ENCODE results near the gene BCL2L2. TPM values are rescaled to one million over a fixed set of nuclear protein-coding genes. Genes with fewer than 3 reads are reported as not detected.

BCL2L2 gene
- total and polyA plus RNA-seq, 2 donors = 5.5 to 20.6 TPM

DNA sequence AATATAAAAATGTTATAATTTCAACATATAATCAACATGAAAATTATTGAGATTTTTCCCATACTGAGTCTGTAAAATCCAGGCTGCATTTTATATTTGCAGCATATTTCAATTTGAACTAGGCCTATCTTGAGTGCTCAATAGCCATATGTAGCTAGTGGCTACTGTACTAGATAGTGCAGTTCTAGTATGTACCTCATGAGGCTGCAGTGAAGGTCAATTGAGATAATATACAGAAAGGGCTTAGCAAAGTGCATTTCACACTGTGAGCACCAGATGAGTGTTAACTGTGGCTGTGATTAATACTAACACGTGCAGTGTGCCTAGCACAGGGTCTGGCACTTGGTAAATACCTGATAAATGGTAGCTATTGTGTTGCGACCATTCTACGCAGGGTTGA lies 51.4 kb downstream of the BCL2L2 start:
- Histone ChIP-seq H3K27me3 (ENCODE audit: control insufficient read depth in 2 of 2, insufficient read depth in 1 of 2, low read length in 1 of 2) (peaks cover 18 to 60% of the 10 kb centered on the region in 2 donors), H3K27ac (ENCODE audit: low read depth in 1 of 2, low read length in 1 of 2) (no peak overlapping the region), H3K4me1 (ENCODE audit: control insufficient read depth in 2 of 2, insufficient read depth in 2 of 2, low read length in 2 of 2) (no peaks in the 10 kb centered on the region), H3K4me3 (ENCODE audit: low read length in 2 of 2) (no peak overlapping the region), H3K36me3 (ENCODE audit: control insufficient read depth in 2 of 2, insufficient read depth in 2 of 2, low read length in 1 of 2) (no peaks in the 10 kb centered on the region), H3K9me3 (ENCODE audit: control insufficient read depth in 2 of 2, insufficient read depth in 1 of 2, low read length in 1 of 2) (no peaks in the 10 kb centered on the region)
- WGBS = 95% methylated on average over 3 of the region's 3 CpGs
- no peak for DNase-seq (ENCODE audit: low read depth in 6 of 9, low spot score in 9 of 9)

DNA sequence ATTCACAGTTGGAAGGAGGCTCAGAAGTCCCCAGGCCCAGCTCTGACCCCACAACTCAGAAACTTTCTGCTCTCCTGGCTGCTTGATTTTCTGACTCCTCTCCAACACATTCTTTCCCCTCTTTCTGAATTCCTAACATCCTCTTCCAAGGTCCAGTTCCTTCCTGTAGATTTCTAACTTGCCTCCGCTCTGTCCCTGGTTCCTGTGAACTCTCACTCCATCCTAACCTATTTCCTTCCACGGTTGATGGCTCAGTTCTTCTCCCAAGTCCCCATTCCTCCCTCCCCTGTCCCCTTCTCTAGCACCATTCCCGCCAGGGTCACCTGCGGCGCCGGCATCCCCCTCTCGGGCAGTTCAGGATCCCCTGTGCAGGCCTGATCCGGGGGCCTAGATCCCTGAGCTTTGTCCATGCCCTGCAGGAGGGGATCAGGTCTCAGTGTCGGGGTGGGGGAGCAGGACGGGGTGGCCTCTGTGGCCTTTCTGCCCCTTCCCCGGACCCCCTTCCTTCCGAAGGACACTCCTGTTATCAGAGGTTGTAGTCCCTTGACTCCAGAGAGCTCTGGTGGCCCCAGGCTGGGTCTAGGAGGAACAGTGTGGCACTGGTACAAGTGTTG lies 52.0 kb downstream of the BCL2L2 start:
- no peaks in the 10 kb centered on the region for H3K9me3 ChIP-seq (ENCODE audit: control insufficient read depth in 2 of 2, insufficient read depth in 1 of 2, low read length in 1 of 2)
- H3K27ac ChIP-seq (ENCODE audit: low read depth in 1 of 2, low read length in 1 of 2) = no peak overlapping the region
- DNase-seq (ENCODE audit: low read depth in 6 of 9, low spot score in 9 of 9) = no peak
- WGBS = 95% methylated on average over 12 of the region's 12 CpGs
- no peak overlapping the region for H3K4me3 ChIP-seq (ENCODE audit: low read length in 2 of 2)
- no peaks in the 10 kb centered on the region for H3K4me1 ChIP-seq (ENCODE audit: control insufficient read depth in 2 of 2, insufficient read depth in 2 of 2, low read length in 2 of 2)
- H3K36me3 ChIP-seq (ENCODE audit: control insufficient read depth in 2 of 2, insufficient read depth in 2 of 2, low read length in 1 of 2) = no peaks in the 10 kb centered on the region
- H3K27me3 ChIP-seq (ENCODE audit: control insufficient read depth in 2 of 2, insufficient read depth in 1 of 2, low read length in 1 of 2) = peaks cover 20 to 60% of the 10 kb centered on the region in 2 donors

- Histone ChIP-seq H3K9me3 (ENCODE audit: control insufficient read depth in 2 of 2, insufficient read depth in 1 of 2, low read length in 1 of 2) (no peaks in the 10 kb centered on the region), H3K4me3 (ENCODE audit: low read length in 2 of 2) (no peak overlapping the region), H3K27ac (ENCODE audit: low read depth in 1 of 2, low read length in 1 of 2) (no peak overlapping the region), H3K27me3 (ENCODE audit: control insufficient read depth in 2 of 2, insufficient read depth in 1 of 2, low read length in 1 of 2) (peaks cover 20 to 60% of the 10 kb centered on the region in 2 donors), H3K4me1 (ENCODE audit: control insufficient read depth in 2 of 2, insufficient read depth in 2 of 2, low read length in 2 of 2) (no peaks in the 10 kb centered on the region), H3K36me3 (ENCODE audit: control insufficient read depth in 2 of 2, insufficient read depth in 2 of 2, low read length in 1 of 2) (no peaks in the 10 kb centered on the region)
- 92% methylated on average over 11 of the region's 11 CpGs for WGBS
- no peak for DNase-seq (ENCODE audit: low read depth in 6 of 9, low spot score in 9 of 9)
Measured at GRCh38 chr14:23359167-23359626, 52.6 kb downstream of the BCL2L2 start.

- no peak overlapping the region for H3K4me3 ChIP-seq (ENCODE audit: low read length in 2 of 2)
Measured at GRCh38 chr14:23359722-23360447, 53.3 kb downstream of the BCL2L2 start.

DNA sequence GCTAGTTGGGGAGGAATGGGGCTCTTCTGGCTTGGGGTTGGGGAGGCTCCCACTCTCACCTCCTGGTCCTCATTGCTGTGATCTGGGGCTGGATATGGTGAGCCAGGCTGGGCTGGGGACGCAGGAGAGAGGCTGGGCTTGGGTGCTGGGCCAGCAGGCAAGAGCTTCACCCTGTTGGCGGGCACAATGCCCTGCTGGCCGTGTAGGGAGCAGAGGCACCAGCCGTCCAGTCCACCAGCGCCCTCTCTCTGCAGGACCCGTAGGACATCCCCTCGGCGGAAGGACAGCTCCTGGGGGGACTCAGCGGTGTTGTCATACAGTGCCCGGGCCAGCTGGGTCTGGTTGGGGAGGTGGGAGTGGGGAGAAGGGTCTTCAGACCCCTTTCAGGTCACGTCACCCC lies 53.9 kb downstream of the BCL2L2 start:
- WGBS = 88% methylated on average over 11 of the region's 11 CpGs

More at GRCh38 chr14:23359722-23360447, 53.3 kb downstream of the BCL2L2 start:
- peaks cover 24 to 60% of the 10 kb centered on the region in 2 donors for H3K27me3 ChIP-seq (ENCODE audit: control insufficient read depth in 2 of 2, insufficient read depth in 1 of 2, low read length in 1 of 2)
- no peaks in the 10 kb centered on the region for H3K9me3 ChIP-seq (ENCODE audit: control insufficient read depth in 2 of 2, insufficient read depth in 1 of 2, low read length in 1 of 2)
- no peak for DNase-seq (ENCODE audit: low read depth in 6 of 9, low spot score in 9 of 9)
- 96% methylated on average over 22 of the region's 22 CpGs for WGBS
- no peak overlapping the region for H3K27ac ChIP-seq (ENCODE audit: low read depth in 1 of 2, low read length in 1 of 2)
- no peaks in the 10 kb centered on the region for H3K36me3 ChIP-seq (ENCODE audit: control insufficient read depth in 2 of 2, insufficient read depth in 2 of 2, low read length in 1 of 2)
- no peaks in the 10 kb centered on the region for H3K4me1 ChIP-seq (ENCODE audit: control insufficient read depth in 2 of 2, insufficient read depth in 2 of 2, low read length in 2 of 2)

DNA sequence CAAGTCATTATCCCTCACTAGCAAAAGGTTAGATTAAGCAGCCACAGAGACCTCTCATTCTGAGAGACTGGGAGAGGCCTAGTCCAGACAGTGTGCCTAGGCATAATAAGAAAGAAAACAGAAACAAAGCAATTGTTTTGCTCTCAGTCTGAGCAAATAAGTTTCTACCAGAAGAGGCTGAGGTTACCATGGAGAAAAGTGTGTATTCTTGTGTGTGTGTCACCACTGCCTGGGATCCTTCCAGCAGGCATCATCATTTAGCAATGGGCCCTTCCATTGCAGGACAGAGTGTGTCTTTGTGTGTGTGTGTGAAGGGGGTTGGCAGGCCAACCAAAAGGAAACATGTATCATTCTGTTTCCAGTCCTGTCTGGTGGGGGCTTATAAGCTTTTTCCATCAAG lies 54.7 kb downstream of the BCL2L2 start:
- DNase-seq (ENCODE audit: low read depth in 6 of 9, low spot score in 9 of 9) = no peak
- Histone ChIP-seq H3K4me3 (ENCODE audit: low read length in 2 of 2) (no peak overlapping the region), H3K27me3 (ENCODE audit: control insufficient read depth in 2 of 2, insufficient read depth in 1 of 2, low read length in 1 of 2) (peaks cover 31 to 64% of the 10 kb centered on the region in 2 donors), H3K27ac (ENCODE audit: low read depth in 1 of 2, low read length in 1 of 2) (no peak overlapping the region), H3K9me3 (ENCODE audit: control insufficient read depth in 2 of 2, insufficient read depth in 1 of 2, low read length in 1 of 2) (no peaks in the 10 kb centered on the region), H3K4me1 (ENCODE audit: control insufficient read depth in 2 of 2, insufficient read depth in 2 of 2, low read length in 2 of 2) (no peaks in the 10 kb centered on the region), H3K36me3 (ENCODE audit: control insufficient read depth in 2 of 2, insufficient read depth in 2 of 2, low read length in 1 of 2) (no peaks in the 10 kb centered on the region)

More for the DNA sequence above, 53.9 kb downstream of the BCL2L2 start:
- Histone ChIP-seq H3K27ac (ENCODE audit: low read depth in 1 of 2, low read length in 1 of 2) (no peak overlapping the region), H3K27me3 (ENCODE audit: control insufficient read depth in 2 of 2, insufficient read depth in 1 of 2, low read length in 1 of 2) (peaks cover 28 to 63% of the 10 kb centered on the region in 2 donors), H3K4me3 (ENCODE audit: low read length in 2 of 2) (no peak overlapping the region), H3K36me3 (ENCODE audit: control insufficient read depth in 2 of 2, insufficient read depth in 2 of 2, low read length in 1 of 2) (no peaks in the 10 kb centered on the region), H3K4me1 (ENCODE audit: control insufficient read depth in 2 of 2, insufficient read depth in 2 of 2, low read length in 2 of 2) (no peaks in the 10 kb centered on the region), H3K9me3 (ENCODE audit: control insufficient read depth in 2 of 2, insufficient read depth in 1 of 2, low read length in 1 of 2) (no peaks in the 10 kb centered on the region)
- DNase-seq (ENCODE audit: low read depth in 6 of 9, low spot score in 9 of 9) = no peak

Other genes starting within 250 kb of the BCL2L2 start
- 2.8 TPM for gene CDH24, start 249.3 kb upstream of the BCL2L2 start, total RNA-seq
- 7.0 TPM for gene CDH24, start 249.3 kb upstream of the BCL2L2 start, polyA plus RNA-seq
- gene ACIN1, start 211.7 kb upstream of the BCL2L2 start, total RNA-seq = 75.6 TPM
- gene ACIN1, start 211.7 kb upstream of the BCL2L2 start, polyA plus RNA-seq = 123 TPM
- gene C14orf119, start 211.3 kb upstream of the BCL2L2 start, total RNA-seq = 52.9 TPM
- 43.6 TPM for gene C14orf119, start 211.3 kb upstream of the BCL2L2 start, polyA plus RNA-seq
- 0.05 TPM for gene CIROP, start 201.8 kb upstream of the BCL2L2 start, total RNA-seq
- gene CIROP, start 201.8 kb upstream of the BCL2L2 start, polyA plus RNA-seq = 0.07 TPM
- 2.5 TPM for gene CEBPE, start 187.6 kb upstream of the BCL2L2 start, total RNA-seq
- 0.87 TPM for gene CEBPE, start 187.6 kb upstream of the BCL2L2 start, polyA plus RNA-seq
- 3.2 TPM for gene SLC7A8, start 123.2 kb upstream of the BCL2L2 start, total RNA-seq
- gene SLC7A8, start 123.2 kb upstream of the BCL2L2 start, polyA plus RNA-seq = 15.0 TPM
- 0.05 TPM for gene RNF212B, start 68.9 kb upstream of the BCL2L2 start, total RNA-seq
- gene RNF212B, start 68.9 kb upstream of the BCL2L2 start, polyA plus RNA-seq = 0.07 TPM
- gene HOMEZ, start 20.7 kb upstream of the BCL2L2 start, total RNA-seq = 10.6 TPM
- 10.2 TPM for gene HOMEZ, start 20.7 kb upstream of the BCL2L2 start, polyA plus RNA-seq
- 6.6 TPM for gene PPP1R3E, start 4.0 kb upstream of the BCL2L2 start, total RNA-seq
- gene PPP1R3E, start 4.0 kb upstream of the BCL2L2 start, polyA plus RNA-seq = 43.1 TPM
- 96.4 TPM for gene PABPN1, start 14.6 kb downstream of the BCL2L2 start, total RNA-seq
- gene PABPN1, start 14.6 kb downstream of the BCL2L2 start, polyA plus RNA-seq = 164 TPM
- gene SLC22A17, start 46.1 kb downstream of the BCL2L2 start, total RNA-seq = 1.2 TPM
- 6.3 TPM for gene SLC22A17, start 46.1 kb downstream of the BCL2L2 start, polyA plus RNA-seq
- 1.6 TPM for gene EFS, start 58.3 kb downstream of the BCL2L2 start, total RNA-seq
- 5.2 TPM for gene EFS, start 58.3 kb downstream of the BCL2L2 start, polyA plus RNA-seq
- gene IL25, start 66.0 kb downstream of the BCL2L2 start, total RNA-seq = not detected
- gene IL25, start 66.0 kb downstream of the BCL2L2 start, polyA plus RNA-seq = 0.07 TPM
- 0.05 TPM for gene CMTM5, start 70.2 kb downstream of the BCL2L2 start, total RNA-seq
- gene CMTM5, start 70.2 kb downstream of the BCL2L2 start, polyA plus RNA-seq = 0.37 TPM
- gene MYH6, start 101.4 kb downstream of the BCL2L2 start, total RNA-seq = 0.05 TPM
- 0.25 TPM for gene MYH6, start 101.4 kb downstream of the BCL2L2 start, polyA plus RNA-seq
- gene MYH7, start 128.8 kb downstream of the BCL2L2 start, total RNA-seq = 0.09 TPM
- 0.46 TPM for gene MYH7, start 128.8 kb downstream of the BCL2L2 start, polyA plus RNA-seq
- gene NGDN, start 162.9 kb downstream of the BCL2L2 start, total RNA-seq = 66.0 TPM
- gene NGDN, start 162.9 kb downstream of the BCL2L2 start, polyA plus RNA-seq = 49.6 TPM
- 0.24 TPM for gene ZFHX2, start 244.9 kb downstream of the BCL2L2 start, total RNA-seq
- 0.48 TPM for gene ZFHX2, start 244.9 kb downstream of the BCL2L2 start, polyA plus RNA-seq
- 6.7 TPM for gene THTPA, start 249.4 kb downstream of the BCL2L2 start, total RNA-seq
- 8.8 TPM for gene THTPA, start 249.4 kb downstream of the BCL2L2 start, polyA plus RNA-seq

Data from thymus (tissue), 11 donors.